DOHH2 (cell line): ENCODE results near the gene EEPD1.

Experiments used
- EZH2phosphoT487 ChIP-seq: fragments of 200-600 bp; sonication (generic); IDR thresholded peaks from 2 replicates; pipeline ENCODE4 v1.6.1; 2017; ENCODE audit warnings: borderline replicate concordance, mild to moderate bottlenecking, antibody characterized with exemption, low read length, moderate library complexity, mixed read lengths
- TF ChIP-seq, protein P1 (sequence below): fragments of 200-600 bp; sonication (generic); IDR thresholded peaks from one replicate; pipeline ENCODE4 v1.5.1; 2014; ENCODE audit warnings: antibody characterized with exemption, mild to moderate bottlenecking, low read depth, low read length; ENCODE audit not compliant: poor library complexity, severe bottlenecking

DNA sequence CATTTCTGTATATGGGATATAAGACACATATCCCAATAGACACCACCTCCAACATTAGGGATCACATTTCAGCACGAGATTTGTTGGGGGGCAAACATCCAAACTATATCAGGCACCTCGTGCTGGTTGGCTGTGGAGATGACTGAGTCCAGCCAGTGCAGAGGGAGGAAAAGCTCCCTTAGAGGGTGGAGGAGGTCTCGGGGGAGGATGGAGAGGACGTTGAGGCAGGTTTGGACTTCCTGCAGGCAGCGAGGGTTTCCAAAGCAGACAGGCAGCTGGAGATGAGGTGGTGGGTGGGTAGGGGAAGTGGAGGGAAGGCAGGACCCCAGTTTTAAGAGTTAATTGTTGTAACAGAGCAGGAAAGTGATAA, 56.7 kb downstream of the EEPD1 start:
- TF ChIP-seq, protein P1, sequence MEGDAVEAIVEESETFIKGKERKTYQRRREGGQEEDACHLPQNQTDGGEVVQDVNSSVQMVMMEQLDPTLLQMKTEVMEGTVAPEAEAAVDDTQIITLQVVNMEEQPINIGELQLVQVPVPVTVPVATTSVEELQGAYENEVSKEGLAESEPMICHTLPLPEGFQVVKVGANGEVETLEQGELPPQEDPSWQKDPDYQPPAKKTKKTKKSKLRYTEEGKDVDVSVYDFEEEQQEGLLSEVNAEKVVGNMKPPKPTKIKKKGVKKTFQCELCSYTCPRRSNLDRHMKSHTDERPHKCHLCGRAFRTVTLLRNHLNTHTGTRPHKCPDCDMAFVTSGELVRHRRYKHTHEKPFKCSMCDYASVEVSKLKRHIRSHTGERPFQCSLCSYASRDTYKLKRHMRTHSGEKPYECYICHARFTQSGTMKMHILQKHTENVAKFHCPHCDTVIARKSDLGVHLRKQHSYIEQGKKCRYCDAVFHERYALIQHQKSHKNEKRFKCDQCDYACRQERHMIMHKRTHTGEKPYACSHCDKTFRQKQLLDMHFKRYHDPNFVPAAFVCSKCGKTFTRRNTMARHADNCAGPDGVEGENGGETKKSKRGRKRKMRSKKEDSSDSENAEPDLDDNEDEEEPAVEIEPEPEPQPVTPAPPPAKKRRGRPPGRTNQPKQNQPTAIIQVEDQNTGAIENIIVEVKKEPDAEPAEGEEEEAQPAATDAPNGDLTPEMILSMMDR = no peak
- no peak for TF ChIP-seq EZH2phosphoT487
